GM23338 (cell line): ENCODE results near the gene SND1. TPM values are rescaled to one million over a fixed set of nuclear protein-coding genes. Genes with fewer than 3 reads are reported as not detected.

ENCODE experiments used
- ATAC-seq: fragments of 200-7000 bp; cut with Tn5 transposase; 3 replicates; pipeline ENCODE4 v1.9.1; 2020
- DNase-seq: peaks from one replicate; pipeline ENCODE4 v3.0.0-alpha.2; 2015; ENCODE audit warnings: low spot score
- H2AFZ ChIP-seq: fragments of 200-600 bp; sonication (generic); 2 replicates; pipeline ENCODE4 v1.8.0; 2016; ENCODE audit warnings: antibody characterized with exemption, mild to moderate bottlenecking, moderate library complexity
- H3F3A ChIP-seq: fragments of 200-600 bp; sonication (generic); replicated peaks from 2 replicates; pipeline ENCODE4 v1.8.0; 2017; ENCODE audit warnings: antibody characterized with exemption, mixed run types, low read depth
- H3K27ac ChIP-seq: fragments of 200-600 bp; sonication (generic); 2 replicates; pipeline ENCODE4 v1.6.1; 2016; ENCODE audit warnings: low read depth
- H3K27me3 ChIP-seq: fragments of 200-600 bp; sonication (generic); 2 replicates; pipeline ENCODE4 v1.8.0; 2016; ENCODE audit warnings: mild to moderate bottlenecking, mixed run types, moderate library complexity; ENCODE audit not compliant: insufficient read depth
- H3K36me3 ChIP-seq: fragments of 200-600 bp; sonication (generic); 2 replicates; pipeline ENCODE4 v1.8.0; 2016; ENCODE audit warnings: mild to moderate bottlenecking; ENCODE audit not compliant: insufficient read depth
- H3K4me1 ChIP-seq: fragments of 200-600 bp; sonication (generic); 2 replicates; pipeline ENCODE4 v1.8.0; 2016; ENCODE audit warnings: mild to moderate bottlenecking, moderate library complexity; ENCODE audit not compliant: insufficient read depth
- H3K4me2 ChIP-seq: fragments of 200-600 bp; sonication (generic); 2 replicates; pipeline ENCODE4 v1.7.1; 2017; ENCODE audit warnings: mixed run types
- H3K4me3 ChIP-seq: fragments of 200-600 bp; sonication (generic); 2 replicates; pipeline ENCODE4 v1.6.1; 2016; ENCODE audit warnings: mixed run types
- H3K79me2 ChIP-seq: fragments of 200-600 bp; sonication (generic); replicated peaks from 2 replicates; pipeline ENCODE4 v1.8.0; 2017; ENCODE audit warnings: mild to moderate bottlenecking; ENCODE audit not compliant: insufficient read depth
- H3K9me2 ChIP-seq: fragments of 200-600 bp; sonication (generic); 2 replicates; pipeline ENCODE4 v1.8.0; 2017; ENCODE audit not compliant: insufficient read depth
- H4K20me1 ChIP-seq: fragments of 200-600 bp; sonication (generic); replicated peaks from 2 replicates; pipeline ENCODE4 v1.8.0; 2017; ENCODE audit warnings: mild to moderate bottlenecking; ENCODE audit not compliant: insufficient read depth
- H3K27ac Mint-ChIP-seq: 2 replicates; pipeline ENCODE4 v1.8.0; 2020; ENCODE audit warnings: inconsistent platforms, mild to moderate bottlenecking, moderate library complexity, mixed read lengths
- H3K27me3 Mint-ChIP-seq: 3 replicates; pipeline ENCODE4 v1.8.0; 2022; ENCODE audit warnings: low read depth, mild to moderate bottlenecking, moderate library complexity, mixed read lengths, inconsistent platforms; ENCODE audit not compliant: insufficient read depth, poor library complexity
- H3K36me3 Mint-ChIP-seq: 3 replicates; pipeline ENCODE4 v1.8.0; 2021; ENCODE audit warnings: low read depth, mild to moderate bottlenecking, inconsistent platforms, moderate library complexity, mixed read lengths
- H3K4me1 Mint-ChIP-seq: 3 replicates; pipeline ENCODE4 v1.8.0; 2020; ENCODE audit warnings: mild to moderate bottlenecking, inconsistent platforms, mixed read lengths
- H3K4me3 Mint-ChIP-seq: 3 replicates; pipeline ENCODE4 v1.8.0; 2021; ENCODE audit warnings: moderate library complexity, mild to moderate bottlenecking, inconsistent platforms, mixed read lengths
- H3K9me3 Mint-ChIP-seq: 3 replicates; pipeline ENCODE4 v1.8.0; 2020; ENCODE audit warnings: moderate library complexity, mild to moderate bottlenecking, inconsistent platforms, mixed read lengths
- CREB1 ChIP-seq: fragments of 250-450 bp; sonication (Bioruptor Pico); IDR thresholded peaks from 2 replicates; pipeline ENCODE4 v1.5.0; 2020; ENCODE audit warnings: low read depth, mild to moderate bottlenecking, moderate library complexity
- EZH2 ChIP-seq: fragments of 200-600 bp; sonication (generic); IDR thresholded peaks from one replicate; pipeline ENCODE4 v1.8.0; 2017; ENCODE audit warnings: antibody characterized with exemption, mild to moderate bottlenecking, low read depth; ENCODE audit not compliant: unreplicated experiment
- EZH2phosphoT487 ChIP-seq: fragments of 200-600 bp; sonication (generic); IDR thresholded peaks from one replicate; pipeline ENCODE4 v1.8.1; 2018; ENCODE audit warnings: antibody characterized with exemption; ENCODE audit not compliant: unreplicated experiment
- JUNB ChIP-seq: IDR thresholded peaks from one replicate; pipeline ENCODE4 v1.6.1; 2016; ENCODE audit warnings: antibody characterized with exemption; ENCODE audit not compliant: unreplicated experiment
- NANOG ChIP-seq: IDR thresholded peaks from 2 replicates; pipeline ENCODE4 v1.6.1; 2016; ENCODE audit warnings: antibody characterized with exemption, borderline replicate concordance
- POLR2AphosphoS5 ChIP-seq: IDR thresholded peaks from 2 replicates; pipeline ENCODE4 v1.6.1; 2016; ENCODE audit warnings: antibody characterized with exemption, low read depth
- REST ChIP-seq: IDR thresholded peaks from one replicate; pipeline ENCODE4 v1.6.1; 2018; ENCODE audit warnings: antibody characterized with exemption; ENCODE audit not compliant: unreplicated experiment
- STAT1 ChIP-seq: IDR thresholded peaks from one replicate; pipeline ENCODE4 v1.6.1; 2016; ENCODE audit warnings: antibody characterized with exemption; ENCODE audit not compliant: unreplicated experiment
- ZNF114 ChIP-seq: fragments of 250-450 bp; sonication (Bioruptor Pico); IDR thresholded peaks from 2 replicates; pipeline ENCODE4 v1.5.0; 2020; ENCODE audit warnings: mild to moderate bottlenecking, moderate library complexity
- ZNF331 ChIP-seq: fragments of 250-450 bp; sonication (Bioruptor Pico); IDR thresholded peaks from 2 replicates; pipeline ENCODE4 v1.5.0; 2020; ENCODE audit warnings: low read depth, mild to moderate bottlenecking, moderate library complexity
- ZNF462 ChIP-seq: fragments of 250-450 bp; sonication (Bioruptor Pico); IDR thresholded peaks from 2 replicates; pipeline ENCODE4 v1.5.0; 2020; ENCODE audit warnings: mild to moderate bottlenecking, moderate library complexity
- polyA plus RNA-seq: library from polyadenylated mRNA; unstranded; fragments of >200 nt; fragmentation: Nextera tagmentation; extraction: Ambion mirVana; gene quantifications from 2 replicates; pipeline ENCODE4 v1.2.1, GENCODE V29; 2016
- total RNA-seq: library from RNA; depleted of rRNA; stranded (reverse); fragments of >200 nt; shearing (Covaris generic); gene quantifications from 2 replicates; pipeline ENCODE4 v1.2.3, GENCODE V29; 2014
- TF ChIP-seq, protein P1 (sequence below), 2 experiments: fragments of 200-600 bp in 1 of 2; sonication (generic) in 1 of 2; conservative IDR thresholded peaks; 2 replicates each; pipeline versions ENCODE4 v1.5.1 to v1.6.1; 2016 to 2017; ENCODE audit warnings: antibody characterized with exemption in 2 of 2, low read depth in 2 of 2, mild to moderate bottlenecking in 2 of 2, moderate library complexity in 1 of 2
- TF ChIP-seq, protein P2 (sequence below): IDR thresholded peaks from 2 replicates; pipeline ENCODE4 v1.6.1; 2016; ENCODE audit warnings: antibody characterized with exemption

SND1 gene
- total and polyA plus RNA-seq, 2 experiments from 2014 or later: 107 to 254 TPM

DNA sequence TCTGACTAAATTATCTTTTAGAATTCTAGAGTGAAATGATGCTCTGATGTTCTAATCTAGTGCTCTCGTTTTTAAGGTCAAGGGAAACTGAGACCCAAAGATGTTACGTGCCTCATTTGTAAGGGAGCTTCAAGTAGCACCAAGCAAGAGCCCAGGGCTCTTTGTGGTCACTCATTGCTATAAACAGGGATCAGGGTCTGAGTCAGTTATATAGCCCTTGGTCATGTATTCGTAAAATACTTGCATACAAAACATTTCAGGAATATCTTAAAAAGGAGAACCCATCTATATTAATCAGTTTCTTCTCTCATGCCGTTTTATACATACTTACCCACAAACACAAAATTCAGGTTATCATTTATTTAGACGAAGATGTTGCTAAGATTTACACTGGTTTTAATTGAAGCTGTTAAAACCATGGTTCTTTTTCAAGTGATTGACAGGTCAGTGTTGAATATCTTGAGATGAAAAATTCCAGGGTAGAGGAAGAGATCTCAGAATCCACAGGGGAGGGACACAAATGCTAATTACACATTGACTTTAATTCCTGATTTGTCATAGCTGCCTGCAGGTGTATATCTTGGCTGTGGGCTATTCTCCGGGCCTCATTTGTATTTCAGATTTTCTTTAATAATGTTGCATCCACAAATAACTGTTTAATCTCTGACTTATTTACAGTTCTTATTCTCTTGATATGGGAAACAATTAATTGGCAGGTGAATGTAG lies 188.4 kb downstream of the SND1 start:
- H3F3A ChIP-seq: no peaks in the 10 kb centered on the region
- no peak overlapping the region for H2AFZ ChIP-seq
- Mint-ChIP-seq H3K36me3 (peaks cover 31% of the 10 kb centered on the region), H3K4me3 (no peak overlapping the region), H3K9me3 (peaks cover 21% of the 10 kb centered on the region), H3K4me1 (peaks cover 35% of the 10 kb centered on the region), H3K27me3 (no peaks in the 10 kb centered on the region), H3K27ac (peak overlapping the region; percentile 35)
- peaks cover 16% of the 10 kb centered on the region for H4K20me1 ChIP-seq
- TF ChIP-seq NANOG (no peak), POLR2AphosphoS5 (no peak), REST (no peak), STAT1 (no peak), EZH2 (no peak), ZNF331 (CRISPR knock-in tag) (no peak), ZNF114 (no peak), EZH2phosphoT487 (no peak), ZNF462 (no peak), JUNB (no peak), CREB1 (CRISPR knock-in tag) (no peak)
- TF ChIP-seq, protein P1, sequence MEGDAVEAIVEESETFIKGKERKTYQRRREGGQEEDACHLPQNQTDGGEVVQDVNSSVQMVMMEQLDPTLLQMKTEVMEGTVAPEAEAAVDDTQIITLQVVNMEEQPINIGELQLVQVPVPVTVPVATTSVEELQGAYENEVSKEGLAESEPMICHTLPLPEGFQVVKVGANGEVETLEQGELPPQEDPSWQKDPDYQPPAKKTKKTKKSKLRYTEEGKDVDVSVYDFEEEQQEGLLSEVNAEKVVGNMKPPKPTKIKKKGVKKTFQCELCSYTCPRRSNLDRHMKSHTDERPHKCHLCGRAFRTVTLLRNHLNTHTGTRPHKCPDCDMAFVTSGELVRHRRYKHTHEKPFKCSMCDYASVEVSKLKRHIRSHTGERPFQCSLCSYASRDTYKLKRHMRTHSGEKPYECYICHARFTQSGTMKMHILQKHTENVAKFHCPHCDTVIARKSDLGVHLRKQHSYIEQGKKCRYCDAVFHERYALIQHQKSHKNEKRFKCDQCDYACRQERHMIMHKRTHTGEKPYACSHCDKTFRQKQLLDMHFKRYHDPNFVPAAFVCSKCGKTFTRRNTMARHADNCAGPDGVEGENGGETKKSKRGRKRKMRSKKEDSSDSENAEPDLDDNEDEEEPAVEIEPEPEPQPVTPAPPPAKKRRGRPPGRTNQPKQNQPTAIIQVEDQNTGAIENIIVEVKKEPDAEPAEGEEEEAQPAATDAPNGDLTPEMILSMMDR (conservative IDR thresholded peaks at IDR 0.05; ENCODE audit: low read depth in 2 of 2): no peak
- TF ChIP-seq, protein P2, sequence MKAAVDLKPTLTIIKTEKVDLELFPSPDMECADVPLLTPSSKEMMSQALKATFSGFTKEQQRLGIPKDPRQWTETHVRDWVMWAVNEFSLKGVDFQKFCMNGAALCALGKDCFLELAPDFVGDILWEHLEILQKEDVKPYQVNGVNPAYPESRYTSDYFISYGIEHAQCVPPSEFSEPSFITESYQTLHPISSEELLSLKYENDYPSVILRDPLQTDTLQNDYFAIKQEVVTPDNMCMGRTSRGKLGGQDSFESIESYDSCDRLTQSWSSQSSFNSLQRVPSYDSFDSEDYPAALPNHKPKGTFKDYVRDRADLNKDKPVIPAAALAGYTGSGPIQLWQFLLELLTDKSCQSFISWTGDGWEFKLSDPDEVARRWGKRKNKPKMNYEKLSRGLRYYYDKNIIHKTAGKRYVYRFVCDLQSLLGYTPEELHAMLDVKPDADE: no peak
- no peaks in the 10 kb centered on the region for H3K9me2 ChIP-seq
- H3K27me3 ChIP-seq: no peaks in the 10 kb centered on the region
- no peak overlapping the region for H3K4me3 ChIP-seq
- peak; percentile 35 for DNase-seq
- peaks cover 13% of the 10 kb centered on the region for H3K4me1 ChIP-seq
- H3K36me3 ChIP-seq: peaks cover 22% of the 10 kb centered on the region
- 0 out of 2 replicates have a peak overlapping the region, but pooled peaks have one; percentile 72 for H3K27ac ChIP-seq
- no peak overlapping the region for H3K4me2 ChIP-seq
- H3K79me2 ChIP-seq: peaks cover 41% of the 10 kb centered on the region
- peak; percentile 57; the same call in 2 of the 3 replicates for ATAC-seq
